LHCN-M2 (cell line): ENCODE results near the gene MYT1. TPM values are rescaled to one million over a fixed set of nuclear protein-coding genes. Genes with fewer than 3 reads are reported as not detected.

Source experiments
- DNase-seq: peaks from one replicate; pipeline ENCODE4 v3.0.0-alpha.2; 2012; ENCODE audit warnings: low read depth
- total RNA-seq: library from RNA; depleted of rRNA; stranded (reverse); fragments of >200 nt; gene quantifications from 2 replicates; pipeline ENCODE4 v1.2.3, GENCODE V29; 2014

Gene MYT1
- total RNA-seq, 1 experiment from 2014 or later = not detected

- no peak for DNase-seq
Observed at GRCh38 chr20:64242797-64243475, 78.7 kb downstream of the MYT1 start.

GRCh38 chr20:64244281-64244805, 80.1 kb downstream of the MYT1 start:
- no peak for DNase-seq

- no peak for DNase-seq
Observed at GRCh38 chr20:64244870-64245603, 80.8 kb downstream of the MYT1 start.

GRCh38 chr20:64245746-64246595, 81.7 kb downstream of the MYT1 start:
- DNase-seq = no peak

- DNase-seq = no peak
Observed at GRCh38 chr20:64246616-64247306, 82.5 kb downstream of the MYT1 start.

GRCh38 chr20:64247307-64247618, 83.0 kb downstream of the MYT1 start:
- no peak for DNase-seq

- DNase-seq = no peak
Observed at GRCh38 chr20:64247970-64248841, 84.0 kb downstream of the MYT1 start.

- DNase-seq = no peak
Observed at GRCh38 chr20:64250027-64250426, 85.8 kb downstream of the MYT1 start.

- DNase-seq = no peak
Observed at GRCh38 chr20:64253000-64253383, 88.7 kb downstream of the MYT1 start.

- DNase-seq = no peak
Observed at GRCh38 chr20:64253443-64253842, 89.2 kb downstream of the MYT1 start.

- DNase-seq = no peak
Observed at GRCh38 chr20:64254156-64254555, 89.9 kb downstream of the MYT1 start.

- no peak for DNase-seq
Observed at GRCh38 chr20:64254571-64255360, 90.5 kb downstream of the MYT1 start.

GRCh38 chr20:64255361-64256281, 91.4 kb downstream of the MYT1 start, which contains the start of gene PCMTD2:
TSS of gene PCMTD2 (plus strand) at chr20:64255748. CDS start at chr20:64259966, 4,218 bp downstream.
- peak; percentile 78 for DNase-seq

GRCh38 chr20:64256282-64256935, 92.2 kb downstream of the MYT1 start:
- no peak for DNase-seq

GRCh38 chr20:64257107-64257757, 93.0 kb downstream of the MYT1 start:
- no peak for DNase-seq

- DNase-seq = no peak
Observed at GRCh38 chr20:64258071-64258823, 94.0 kb downstream of the MYT1 start.

- no peak for DNase-seq
Observed at GRCh38 chr20:64260239-64260638, 96.0 kb downstream of the MYT1 start.
